Immature natural killer cell (primary cell): ENCODE results near the gene TP73. TPM values are rescaled to one million over a fixed set of nuclear protein-coding genes. Genes with fewer than 3 reads are reported as not detected.
A peak's percentile ranks its signal among the peaks of the same experiment; 100 is the strongest.

Experiments
- DNase-seq, 3 donors: peaks; one replicate each; pipeline ENCODE4 v3.0.0; 2022; ENCODE audit warnings: mixed read lengths in 1 of 3
- H3K27ac Mint-ChIP-seq, 6 donors: one replicate each; pipeline ENCODE4 v1.8.0; 2020; ENCODE audit warnings: mixed read lengths in 6 of 6, mild to moderate bottlenecking in 5 of 6, inconsistent platforms in 4 of 6, moderate library complexity in 3 of 6
- H3K27me3 Mint-ChIP-seq, 3 donors: one replicate each; pipeline ENCODE4 v1.8.0; 2020 to 2021; ENCODE audit warnings: low read depth in 3 of 3, mild to moderate bottlenecking in 3 of 3, mixed read lengths in 3 of 3, moderate library complexity in 3 of 3, inconsistent platforms in 1 of 3
- H3K36me3 Mint-ChIP-seq, 3 donors: one replicate each; pipeline ENCODE4 v1.8.0; 2020; ENCODE audit warnings: mixed read lengths in 3 of 3, inconsistent platforms in 2 of 3, mild to moderate bottlenecking in 2 of 3
- H3K4me1 Mint-ChIP-seq, 2 donors: one replicate each; pipeline ENCODE4 v1.8.0; 2020; ENCODE audit warnings: inconsistent platforms in 2 of 2, mild to moderate bottlenecking in 2 of 2, mixed read lengths in 2 of 2, moderate library complexity in 1 of 2
- H3K4me3 Mint-ChIP-seq, 5 donors: one replicate each; pipeline ENCODE4 v1.8.0; 2020; ENCODE audit warnings: mild to moderate bottlenecking in 5 of 5, mixed read lengths in 5 of 5, inconsistent platforms in 3 of 5, moderate library complexity in 3 of 5
- H3K9me3 Mint-ChIP-seq, 6 donors: one replicate each; pipeline ENCODE4 v1.8.0; 2020; ENCODE audit warnings: mild to moderate bottlenecking in 6 of 6, mixed read lengths in 6 of 6, inconsistent platforms in 4 of 6, moderate library complexity in 3 of 6
- polyA plus RNA-seq, 3 donors: library from polyadenylated mRNA; unstranded; fragments of 300-500 nt; fragmentation: Illumina TruSeq; gene quantifications; one replicate each; pipeline ENCODE4 v1.2.3, GENCODE V29; 2021

The TP73 gene
- polyA plus RNA-seq, 3 donors from 2014 or later, result not detected

DNA sequence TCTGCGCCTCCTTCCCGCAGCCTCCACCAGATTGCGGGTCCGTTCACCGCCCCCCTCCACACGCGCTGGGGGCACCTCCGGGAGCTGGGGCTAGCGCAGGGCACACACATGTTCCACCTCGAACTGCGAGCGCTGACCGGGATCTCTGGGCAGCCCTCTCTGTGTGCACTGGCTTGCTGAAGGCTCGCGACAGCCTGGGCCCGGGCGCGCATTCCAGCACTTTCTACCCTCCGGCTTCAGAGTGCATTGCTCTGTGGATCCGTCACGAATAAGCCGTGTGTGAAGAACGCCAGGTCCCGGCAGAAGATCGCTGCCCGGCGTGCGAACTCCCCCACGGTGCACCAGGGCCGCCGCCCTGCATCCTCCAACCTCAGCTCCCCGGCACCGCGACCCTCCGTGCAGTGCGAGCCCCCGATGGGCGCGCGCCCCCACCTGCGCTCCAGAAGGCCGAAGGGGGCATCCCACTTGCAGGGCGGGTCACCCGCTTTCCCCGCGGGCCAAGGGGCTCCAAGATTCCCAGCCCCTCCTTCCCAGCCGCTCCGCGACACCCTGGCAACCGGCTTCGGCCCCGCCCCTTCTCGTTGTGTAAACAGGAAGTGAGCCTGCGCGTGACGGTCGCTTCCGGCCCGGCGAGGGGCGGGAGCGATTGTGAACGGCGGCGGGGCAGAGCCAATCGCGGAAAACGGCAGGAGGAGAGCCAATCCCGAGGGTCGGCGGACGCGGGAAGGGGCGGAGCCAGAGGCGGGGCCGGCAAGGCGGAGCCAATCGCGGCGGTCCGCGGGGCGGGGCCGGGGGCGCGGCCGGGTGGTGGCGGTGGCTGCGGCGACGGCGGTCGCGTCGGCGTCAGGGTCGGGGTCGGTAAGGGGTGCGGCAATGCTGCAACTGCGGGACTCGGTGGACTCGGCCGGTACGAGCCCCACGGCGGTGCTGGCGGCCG is 27.8 kb upstream of the TP73 start, which contains the start of gene TPRG1L:
TPRG1L (plus strand) TSS at position 816 of the 937 bp plus-strand sequence; CDS start at position 874, 58 bp downstream.
- H3K4me3 Mint-ChIP-seq, result peak within 1 kb of the TSS; percentile 94 to 97 (median 95)
- H3K27ac Mint-ChIP-seq, result peak within 1 kb of the TSS; percentile 86 to 97 (median 96)
- peaks cover 0 to 3% (median 3%) of the 10 kb centered on the region in 3 donors for H3K36me3 Mint-ChIP-seq
- H3K27me3 Mint-ChIP-seq, result peaks cover 3 to 14% (median 7%) of the 10 kb centered on the region in 3 donors
- peaks cover 42 to 63% of the 10 kb centered on the region in 2 donors for H3K4me1 Mint-ChIP-seq
- peaks cover 0 to 1% (median 0%) of the 10 kb centered on the region in 6 donors for H3K9me3 Mint-ChIP-seq
- DNase-seq, result peak; percentile 98 to 99 (median 99)

DNA sequence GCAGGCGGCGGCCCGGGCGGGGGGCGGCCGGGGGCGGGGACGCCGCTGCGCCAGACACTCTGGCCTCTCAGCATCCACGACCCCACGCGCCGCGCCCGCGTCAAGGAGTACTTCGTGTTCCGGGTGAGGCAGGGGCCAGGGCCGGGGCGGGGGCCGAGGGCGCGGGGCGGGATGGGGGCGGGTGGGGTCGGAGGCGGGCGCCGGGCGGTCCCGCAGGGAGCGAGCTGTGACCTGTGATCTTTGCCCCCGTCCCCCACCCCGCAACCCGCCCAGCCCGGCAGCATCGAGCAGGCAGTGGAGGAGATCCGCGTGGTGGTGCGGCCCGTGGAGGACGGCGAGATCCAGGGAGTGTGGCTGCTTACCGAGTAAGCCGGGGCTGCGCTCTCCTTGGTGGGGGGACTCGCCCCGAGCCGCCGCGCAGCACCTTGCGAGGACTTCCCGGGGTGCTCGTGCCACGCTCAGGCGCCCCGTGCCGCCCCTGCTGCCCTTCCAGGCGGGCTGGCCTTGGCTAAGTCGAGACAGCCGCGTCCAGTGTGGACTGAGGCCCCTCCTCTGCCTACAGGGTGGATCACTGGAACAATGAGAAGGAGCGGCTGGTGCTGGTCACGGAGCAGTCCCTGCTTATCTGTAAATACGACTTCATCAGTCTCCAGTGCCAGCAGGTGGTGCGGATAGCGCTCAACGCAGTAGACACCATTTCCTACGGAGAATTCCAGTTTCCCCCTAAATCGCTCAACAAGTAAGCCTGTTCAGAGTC is 27.0 kb upstream of the TP73 start:
- Mint-ChIP-seq H3K4me1 (peaks cover 42 to 56% of the 10 kb centered on the region in 2 donors), H3K9me3 (peaks cover 0 to 1% (median 0%) of the 10 kb centered on the region in 6 donors), H3K27me3 (peaks cover 3 to 14% (median 7%) of the 10 kb centered on the region in 3 donors), H3K27ac (peak overlapping the region; percentile 80 to 97 (median 90)), H3K36me3 (peaks cover 0 to 3% (median 3%) of the 10 kb centered on the region in 3 donors), H3K4me3 (peak overlapping the region; percentile 94 to 97 (median 95))
- no peak for DNase-seq

DNA sequence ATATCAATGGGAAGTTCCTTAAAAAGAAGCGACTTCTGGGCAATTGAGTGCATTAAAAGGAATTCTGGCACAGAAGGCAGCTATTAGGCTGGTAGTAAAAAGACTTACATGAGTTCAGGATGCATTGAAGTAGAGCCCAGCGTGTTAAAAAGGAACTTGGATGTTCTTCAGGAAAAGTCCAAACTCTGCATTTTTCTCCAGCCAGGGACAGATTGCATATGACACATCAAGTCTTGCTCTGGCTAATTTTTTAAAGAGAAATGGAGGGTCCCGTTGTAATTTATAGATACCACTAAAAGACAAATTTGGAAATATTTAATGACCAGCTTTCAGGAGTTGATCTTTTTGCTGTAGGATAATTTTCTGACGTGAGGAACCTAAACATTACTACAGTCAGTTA is 26.3 kb upstream of the TP73 start:
- H3K9me3 Mint-ChIP-seq, result peaks cover 0 to 1% (median 0%) of the 10 kb centered on the region in 6 donors
- H3K27me3 Mint-ChIP-seq, result peaks cover 3 to 16% (median 7%) of the 10 kb centered on the region in 3 donors
- H3K27ac Mint-ChIP-seq, result peak overlapping the region; percentile 74 to 97 (median 83)
- H3K4me3 Mint-ChIP-seq, result peak overlapping the region; percentile 78 to 94 (median 82)
- peaks cover 37 to 49% of the 10 kb centered on the region in 2 donors for H3K4me1 Mint-ChIP-seq
- DNase-seq, result no peak
- peaks cover 0 to 3% (median 3%) of the 10 kb centered on the region in 3 donors for H3K36me3 Mint-ChIP-seq

DNA sequence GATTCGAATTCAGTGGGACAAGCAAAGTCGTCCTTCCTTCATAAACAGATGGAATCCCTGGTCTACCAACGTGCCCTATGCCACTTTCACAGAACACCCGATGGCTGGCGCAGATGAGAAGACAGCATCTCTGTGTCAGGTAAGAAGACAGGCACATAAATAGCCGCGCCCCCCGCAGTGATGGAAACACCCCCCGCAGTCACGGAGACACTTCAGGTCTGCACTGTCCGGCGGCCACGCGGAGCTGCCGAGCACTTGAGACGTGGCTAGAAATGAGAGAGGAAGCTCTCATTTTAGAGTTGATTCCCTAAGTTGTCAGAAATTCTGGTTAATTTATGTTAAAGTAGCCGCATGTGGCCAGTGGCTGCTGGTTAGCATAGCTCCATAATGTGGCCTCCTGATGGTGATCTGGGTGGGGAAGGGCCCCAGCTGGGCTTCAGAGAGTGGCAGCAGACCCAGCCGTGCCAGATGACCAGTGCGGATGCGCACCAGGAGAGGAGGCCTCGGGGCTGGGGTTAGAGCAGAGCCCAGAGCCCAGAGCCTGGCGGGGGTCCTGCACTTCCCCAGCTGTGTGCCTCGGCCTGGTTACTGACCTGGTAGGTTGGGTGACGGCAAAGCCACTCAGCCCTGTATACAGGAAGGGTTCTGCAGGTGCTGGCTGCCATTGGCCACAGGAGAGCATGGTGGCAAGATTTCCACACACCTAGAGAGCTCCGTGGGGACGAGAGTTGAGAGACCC is 24.6 kb upstream of the TP73 start:
- H3K4me3 Mint-ChIP-seq, result no peak overlapping the region
- peaks cover 28 to 32% of the 10 kb centered on the region in 2 donors for H3K4me1 Mint-ChIP-seq
- peak overlapping the region in 2 of 6 donors; percentile 46 to 53 for H3K27ac Mint-ChIP-seq
- H3K36me3 Mint-ChIP-seq, result peaks cover 0 to 3% (median 3%) of the 10 kb centered on the region in 3 donors
- no peak for DNase-seq
- peaks cover 3 to 16% (median 7%) of the 10 kb centered on the region in 3 donors for H3K27me3 Mint-ChIP-seq
- peaks cover 0 to 1% (median 0%) of the 10 kb centered on the region in 6 donors for H3K9me3 Mint-ChIP-seq

DNA sequence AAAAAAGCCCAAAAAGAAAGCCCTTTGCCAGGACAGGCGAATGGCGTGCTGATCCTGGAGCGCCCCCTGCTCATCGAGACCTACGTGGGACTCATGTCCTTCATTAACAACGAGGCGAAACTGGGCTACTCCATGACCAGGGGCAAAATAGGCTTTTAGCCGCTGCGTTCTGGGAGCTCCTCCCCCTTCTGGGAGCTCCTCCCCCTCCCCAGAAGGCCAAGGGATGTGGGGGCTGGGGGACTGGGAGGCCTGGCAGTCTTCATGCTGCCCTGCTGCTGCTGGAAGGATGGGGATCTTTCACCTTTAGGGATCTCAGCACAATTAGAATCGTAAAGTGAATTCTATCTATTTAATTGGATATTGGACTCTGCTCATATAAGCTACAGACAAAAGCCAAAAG is 23.9 kb upstream of the TP73 start:
- no peak for DNase-seq
- peaks cover 3% of the 10 kb centered on the region in 3 donors for H3K36me3 Mint-ChIP-seq
- peaks cover 3 to 16% (median 5%) of the 10 kb centered on the region in 3 donors for H3K27me3 Mint-ChIP-seq
- H3K4me1 Mint-ChIP-seq, result peaks cover 20 to 25% of the 10 kb centered on the region in 2 donors
- peaks cover 0 to 1% (median 0%) of the 10 kb centered on the region in 6 donors for H3K9me3 Mint-ChIP-seq
- no peak overlapping the region for H3K4me3 Mint-ChIP-seq
- no peak overlapping the region for H3K27ac Mint-ChIP-seq

DNA sequence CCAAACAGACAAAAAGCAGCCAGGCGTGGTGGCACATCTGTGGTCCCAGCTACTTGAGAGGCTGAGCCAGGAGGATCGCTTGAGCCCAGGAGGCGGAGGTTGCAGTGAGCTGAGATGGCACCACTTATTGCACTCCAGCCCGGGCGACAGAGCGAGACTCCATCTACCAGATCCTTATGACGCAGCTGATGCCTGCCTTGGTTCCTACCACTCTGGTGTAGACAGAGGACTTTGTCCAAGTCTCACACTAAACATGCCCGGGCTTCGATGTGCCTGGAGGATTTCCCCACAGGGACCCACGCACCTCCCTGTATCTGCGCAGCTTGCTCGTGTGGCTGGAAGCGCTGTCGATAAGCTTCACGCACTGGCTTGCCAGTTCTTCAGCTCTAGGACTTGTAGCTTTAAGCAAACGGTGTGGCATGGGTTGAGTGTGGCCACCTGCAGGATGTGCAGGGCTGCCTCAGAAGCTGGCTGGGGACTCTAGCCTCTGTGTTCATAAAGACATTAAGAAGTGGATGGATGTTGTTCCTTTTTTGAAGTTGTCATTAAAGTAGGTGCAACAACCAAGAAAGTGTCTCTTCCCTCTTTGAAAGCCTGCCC is 22.7 kb upstream of the TP73 start:
- no peak overlapping the region for H3K4me3 Mint-ChIP-seq
- peaks cover 3% of the 10 kb centered on the region in 3 donors for H3K36me3 Mint-ChIP-seq
- DNase-seq, result no peak
- peaks cover 9 to 12% of the 10 kb centered on the region in 2 donors for H3K4me1 Mint-ChIP-seq
- H3K27ac Mint-ChIP-seq, result peak overlapping the region in 1 of 6 donors; percentile 7
- H3K9me3 Mint-ChIP-seq, result peaks cover 0 to under 1% (median 0%) of the 10 kb centered on the region in 6 donors
- H3K27me3 Mint-ChIP-seq, result peaks cover 1 to 15% (median 1%) of the 10 kb centered on the region in 3 donors

DNA sequence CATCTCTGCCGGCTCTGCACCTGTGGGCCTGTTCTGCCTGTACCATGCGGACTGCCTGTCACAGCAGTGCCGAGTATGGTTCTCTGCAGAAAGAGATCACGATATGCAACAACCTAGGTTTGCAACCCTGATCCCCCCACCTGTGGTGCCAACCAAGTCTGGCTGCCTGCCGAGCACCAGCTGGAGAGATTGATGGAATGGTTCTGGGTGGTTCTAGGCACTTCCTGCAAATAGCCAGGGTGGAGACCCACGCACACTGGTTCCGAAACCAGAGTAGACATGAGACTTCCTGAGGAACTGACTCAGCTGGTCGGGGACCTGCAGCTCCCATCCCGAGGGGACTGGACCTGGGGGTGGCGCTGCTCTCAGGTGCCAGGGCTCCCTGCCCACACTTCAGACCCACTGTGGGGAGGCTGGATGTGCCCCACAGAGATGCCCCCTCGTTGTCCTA is 22.1 kb upstream of the TP73 start:
- H3K4me1 Mint-ChIP-seq, result peaks cover 9 to 10% of the 10 kb centered on the region in 2 donors
- H3K36me3 Mint-ChIP-seq, result peaks cover 3 to 7% (median 3%) of the 10 kb centered on the region in 3 donors
- DNase-seq, result no peak
- no peak overlapping the region for H3K4me3 Mint-ChIP-seq
- no peaks in the 10 kb centered on the region for H3K9me3 Mint-ChIP-seq
- H3K27ac Mint-ChIP-seq, result peak overlapping the region in 1 of 6 donors; percentile 34
- H3K27me3 Mint-ChIP-seq, result peaks cover 0 to 12% (median 0%) of the 10 kb centered on the region in 3 donors

DNA sequence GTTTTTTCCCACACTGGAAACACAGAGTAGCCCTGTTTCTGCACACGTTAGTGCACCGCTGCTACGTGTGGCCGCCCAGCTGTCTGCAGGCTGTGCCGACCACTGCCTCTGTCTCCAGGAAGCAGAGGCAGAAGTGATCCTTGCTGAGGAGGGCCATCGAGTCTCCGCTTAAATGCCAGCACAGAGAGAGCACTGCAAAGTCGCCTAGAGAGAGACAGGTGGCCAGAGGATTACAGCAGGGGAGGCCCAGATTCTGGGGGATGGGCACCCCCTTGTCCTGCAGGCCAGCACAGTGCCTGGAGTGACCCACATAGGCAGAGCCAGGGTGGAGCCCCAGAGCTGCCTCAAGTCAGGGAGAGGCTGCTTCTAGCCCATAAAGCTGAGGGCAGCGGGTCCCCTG is 21.4 kb upstream of the TP73 start:
- H3K27ac Mint-ChIP-seq, result no peak overlapping the region
- H3K9me3 Mint-ChIP-seq, result no peaks in the 10 kb centered on the region
- H3K27me3 Mint-ChIP-seq, result peaks cover 0 to 5% (median 0%) of the 10 kb centered on the region in 3 donors
- no peak overlapping the region for H3K4me3 Mint-ChIP-seq
- H3K4me1 Mint-ChIP-seq, result peaks cover 5% of the 10 kb centered on the region in 2 donors
- no peak for DNase-seq
- peaks cover 3 to 9% (median 3%) of the 10 kb centered on the region in 3 donors for H3K36me3 Mint-ChIP-seq

DNA sequence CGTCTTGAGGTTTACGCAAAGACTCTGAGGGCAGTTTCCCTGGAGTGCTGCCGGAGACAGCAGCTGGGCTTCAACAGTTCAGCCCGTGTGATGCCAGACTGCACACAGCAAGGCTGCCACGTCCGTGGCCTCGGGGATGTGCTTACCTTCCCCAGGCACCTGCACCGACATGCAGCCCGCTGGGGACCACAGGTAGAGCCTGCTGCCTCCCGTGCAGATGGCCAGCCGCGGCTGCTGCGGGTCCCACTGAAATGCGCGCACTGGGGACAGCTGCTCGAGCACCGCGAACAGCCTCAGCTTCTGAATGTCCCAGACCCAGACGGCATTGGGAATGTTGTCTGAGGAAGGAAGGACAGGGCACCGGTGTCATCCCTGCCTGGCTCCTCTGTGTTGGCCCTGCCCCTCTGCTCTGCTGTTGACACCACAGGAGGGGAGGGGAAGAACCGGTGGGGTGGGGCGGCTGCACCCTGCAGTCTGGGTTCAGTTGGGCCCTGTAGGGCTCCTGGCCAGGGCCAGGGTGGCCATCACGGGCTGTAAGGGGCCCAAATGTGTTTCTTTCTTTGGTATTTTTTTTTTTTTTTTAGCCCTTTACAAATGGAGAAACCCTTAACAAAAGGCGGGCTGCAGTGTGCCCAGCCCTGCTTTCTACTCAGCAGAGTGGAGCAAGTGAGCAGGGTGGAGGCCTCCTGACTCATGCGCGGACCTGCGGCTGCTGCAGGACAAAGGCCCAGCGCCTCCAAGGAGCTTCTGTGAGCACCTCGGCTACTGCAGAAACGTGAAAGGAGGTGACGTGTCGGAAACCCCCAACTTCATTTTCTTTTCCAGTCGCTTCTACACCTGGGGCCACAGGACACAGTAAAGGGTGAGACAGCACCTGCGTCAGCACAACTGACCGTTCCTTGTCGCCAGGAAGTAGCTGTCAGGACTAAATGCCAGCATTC is 20.7 kb upstream of the TP73 start:
- Mint-ChIP-seq H3K36me3 (peaks cover 0 to 13% (median 4%) of the 10 kb centered on the region in 3 donors), H3K27me3 (peaks cover 0 to 3% (median 0%) of the 10 kb centered on the region in 3 donors), H3K27ac (no peak overlapping the region), H3K9me3 (no peaks in the 10 kb centered on the region), H3K4me3 (no peak overlapping the region), H3K4me1 (peaks cover 0 to 1% of the 10 kb centered on the region in 2 donors)
- DNase-seq, result no peak

DNA sequence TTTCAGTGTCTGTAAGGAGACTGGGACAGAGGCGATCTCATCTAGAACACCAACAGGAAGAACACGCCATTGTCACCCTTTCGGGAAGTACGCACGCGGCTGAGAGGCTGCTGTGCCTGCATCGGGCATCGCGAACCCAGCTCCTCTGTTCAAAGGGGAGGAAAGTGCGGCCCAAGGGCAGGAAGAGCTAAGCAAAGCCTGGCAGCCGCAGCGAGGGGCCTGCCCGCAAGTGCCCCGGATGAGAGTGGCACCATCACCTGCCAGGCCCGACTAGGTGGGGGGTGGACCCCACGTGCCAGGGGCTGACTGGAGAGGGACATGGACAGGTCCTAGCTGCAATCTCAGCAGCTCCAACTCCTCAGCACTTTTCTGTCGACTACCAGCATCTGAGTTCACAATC is 20.0 kb upstream of the TP73 start:
- Mint-ChIP-seq H3K27me3 (peaks cover 0 to 3% (median 0%) of the 10 kb centered on the region in 3 donors), H3K9me3 (no peaks in the 10 kb centered on the region), H3K4me3 (no peak overlapping the region), H3K27ac (no peak overlapping the region), H3K36me3 (peaks cover 4 to 19% (median 8%) of the 10 kb centered on the region in 3 donors), H3K4me1 (peaks cover 0 to 1% of the 10 kb centered on the region in 2 donors)
- no peak for DNase-seq

DNA sequence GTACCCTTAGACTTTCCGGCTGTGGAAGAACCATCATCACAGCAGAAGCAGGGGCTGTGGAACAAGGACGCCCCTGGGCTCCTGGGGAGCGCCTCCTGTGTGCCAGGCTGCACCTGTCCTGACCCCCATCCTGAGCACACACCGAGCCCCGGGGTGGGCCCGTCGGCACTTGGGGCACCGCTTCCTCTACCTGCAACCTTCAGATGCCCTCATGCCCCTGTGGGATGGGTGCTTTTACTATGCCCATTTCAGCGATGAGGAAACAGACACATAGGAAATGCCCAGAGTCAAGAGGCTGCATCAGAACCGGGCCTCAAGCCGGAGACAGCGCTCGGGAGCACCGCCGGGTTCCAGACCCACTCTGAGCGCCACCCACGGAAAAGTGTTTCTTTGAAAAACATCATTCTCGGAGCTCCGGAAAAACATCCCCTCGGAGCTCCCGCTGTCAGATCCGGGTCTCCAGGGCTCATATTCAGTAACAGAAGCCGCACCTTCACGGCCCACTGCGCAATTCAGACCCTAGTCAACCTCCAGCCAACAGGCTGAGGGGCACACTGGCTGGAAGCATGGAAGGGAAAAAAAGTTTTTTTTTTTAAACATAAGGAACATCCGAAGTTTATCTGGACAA is 19.5 kb upstream of the TP73 start:
- Mint-ChIP-seq H3K9me3 (no peaks in the 10 kb centered on the region), H3K27ac (no peak overlapping the region), H3K4me3 (no peak overlapping the region), H3K4me1 (peaks cover 0 to 1% of the 10 kb centered on the region in 2 donors), H3K27me3 (peaks cover 0 to 3% (median 0%) of the 10 kb centered on the region in 3 donors), H3K36me3 (peaks cover 5 to 22% (median 6%) of the 10 kb centered on the region in 3 donors)
- DNase-seq, result no peak
